HG02973 (cell line): ENCODE results near the gene RIC8B.

Experiments
- ATAC-seq: cut with Tn5 transposase; IDR thresholded peaks from one replicate; pipeline ENCODE4 v1.9.1; 2021; ENCODE audit warnings: moderate library complexity; ENCODE audit not compliant: unreplicated experiment

Gene RIC8B

DNA sequence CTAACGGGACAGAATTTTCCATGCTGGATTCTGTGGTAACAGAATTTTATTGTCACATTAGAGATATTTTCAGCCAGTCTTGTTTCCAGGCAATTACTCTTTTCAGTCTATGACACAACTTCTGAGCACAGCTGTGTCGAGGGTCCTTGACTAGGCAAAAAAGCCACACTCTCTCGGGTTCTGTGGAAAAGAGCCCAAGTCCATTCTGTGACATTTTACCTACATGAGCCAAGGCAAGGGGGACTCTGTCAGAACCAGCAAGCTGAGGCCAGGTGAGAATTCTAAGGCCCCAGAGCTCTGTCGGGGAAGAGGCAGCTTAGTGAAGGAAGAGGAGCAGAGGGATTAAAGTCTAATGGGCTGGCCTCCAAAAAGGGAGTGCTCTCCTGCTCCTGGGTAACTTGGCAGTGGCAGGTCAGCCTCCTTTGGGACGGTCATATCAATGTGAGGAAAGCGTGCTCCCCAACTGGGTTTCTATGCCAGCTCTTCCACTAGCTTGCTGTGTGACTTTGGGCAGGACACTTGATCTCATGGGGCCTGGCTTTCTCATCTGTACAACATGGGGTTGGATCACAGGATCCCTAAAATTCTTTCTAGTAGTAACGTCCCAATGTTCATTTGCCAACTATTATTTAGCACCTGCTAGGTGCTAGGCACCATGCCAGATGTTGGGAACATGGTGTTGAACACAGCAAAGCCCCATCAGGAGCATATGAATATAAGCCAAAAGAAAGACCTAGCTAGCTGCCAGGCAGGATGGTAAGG lies 16.0 kb upstream of the RIC8B start:
- ATAC-seq = no peak

- peak; percentile 18 for ATAC-seq
Observed at GRCh38 chr12:106759526-106760183, 14.8 kb upstream of the RIC8B start.

GRCh38 chr12:106760184-106760531 lies 14.3 kb upstream of the RIC8B start:
- peak; percentile 99 for ATAC-seq

- ATAC-seq = no peak
Observed at GRCh38 chr12:106764220-106764619, 10.3 kb upstream of the RIC8B start.

DNA sequence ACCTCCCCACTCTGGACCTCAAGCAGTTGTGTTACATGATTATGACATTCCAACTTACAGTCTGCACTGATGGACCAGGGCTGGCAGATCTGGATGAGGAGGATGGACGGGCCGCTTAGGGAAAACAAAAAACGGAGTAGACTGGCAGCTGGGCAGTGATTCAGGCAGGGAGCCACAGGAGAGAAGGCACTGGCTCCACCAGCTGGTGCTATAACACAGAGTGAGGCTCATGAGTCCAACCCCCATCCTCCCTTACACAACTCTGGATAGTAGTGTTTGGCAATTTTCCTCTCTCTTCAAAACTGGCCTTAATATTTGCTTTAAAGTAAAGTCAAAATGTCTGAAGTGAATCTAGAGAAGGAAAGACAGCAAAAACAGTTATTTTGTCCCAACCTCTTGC lies 9.7 kb upstream of the RIC8B start:
- ATAC-seq = no peak

DNA sequence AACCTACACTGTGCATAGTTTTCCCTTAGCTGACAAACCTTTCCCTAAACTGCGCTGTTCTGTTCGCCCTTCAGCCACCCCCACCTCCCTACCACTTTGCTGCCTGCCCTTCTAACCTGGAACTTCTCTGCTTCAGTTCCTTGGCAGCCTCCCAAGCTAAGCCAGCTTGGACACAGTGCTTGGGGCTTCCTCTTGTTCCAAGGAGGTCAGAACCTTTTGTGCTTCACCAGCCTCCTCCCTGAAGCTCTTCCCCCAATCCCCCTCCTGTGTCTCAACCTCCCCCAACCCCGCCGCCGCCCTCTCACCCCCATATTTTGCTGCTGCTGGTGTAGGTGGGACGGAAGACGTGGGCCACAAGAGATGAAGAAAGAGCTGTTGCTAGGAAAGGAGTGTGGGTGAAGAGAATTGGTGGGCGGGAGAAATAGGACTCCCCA lies 8.1 kb upstream of the RIC8B start:
- no peak for ATAC-seq

- no peak for ATAC-seq
Observed at GRCh38 chr12:106767206-106767605, 7.3 kb upstream of the RIC8B start.

DNA sequence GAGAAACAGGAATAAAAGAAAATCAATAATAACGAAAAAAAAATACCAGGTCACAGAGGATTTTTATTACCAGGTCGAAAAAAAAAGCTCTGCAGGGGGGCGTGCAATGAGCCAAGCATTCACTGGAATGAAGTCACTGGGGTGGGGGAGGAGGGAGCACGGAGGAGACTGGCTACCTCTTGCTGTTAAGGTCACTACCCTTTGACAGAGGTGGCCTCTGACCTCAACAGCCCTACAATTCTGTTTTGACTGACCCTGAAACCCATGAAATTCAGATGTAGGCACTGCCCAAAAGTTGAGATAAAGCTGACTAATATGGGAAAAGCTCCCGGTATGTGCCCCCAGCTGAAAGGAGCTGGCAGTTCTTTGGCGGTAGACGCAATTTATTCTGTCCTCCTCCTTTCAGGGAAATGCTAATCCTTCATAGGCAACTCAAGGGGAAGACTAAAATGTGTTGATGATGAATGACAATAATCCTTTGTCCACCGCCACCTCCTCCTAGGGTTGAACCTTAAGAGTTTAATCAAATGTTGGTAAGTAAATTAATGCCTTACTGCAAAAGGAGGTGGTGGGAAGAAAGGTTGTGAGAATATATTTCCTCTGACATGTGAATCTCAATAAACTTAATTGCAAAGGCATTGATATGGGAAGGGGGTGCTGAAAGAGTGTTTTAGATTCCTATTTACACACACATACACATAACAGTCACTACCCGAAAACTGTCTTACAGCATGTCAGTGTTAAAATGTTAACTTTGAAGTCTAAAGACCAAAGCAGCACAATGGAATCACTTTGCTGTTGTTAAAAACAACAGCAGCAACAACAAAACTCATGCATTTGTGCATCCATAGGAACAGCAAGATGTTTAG lies 6.3 kb upstream of the RIC8B start:
- ATAC-seq = no peak

DNA sequence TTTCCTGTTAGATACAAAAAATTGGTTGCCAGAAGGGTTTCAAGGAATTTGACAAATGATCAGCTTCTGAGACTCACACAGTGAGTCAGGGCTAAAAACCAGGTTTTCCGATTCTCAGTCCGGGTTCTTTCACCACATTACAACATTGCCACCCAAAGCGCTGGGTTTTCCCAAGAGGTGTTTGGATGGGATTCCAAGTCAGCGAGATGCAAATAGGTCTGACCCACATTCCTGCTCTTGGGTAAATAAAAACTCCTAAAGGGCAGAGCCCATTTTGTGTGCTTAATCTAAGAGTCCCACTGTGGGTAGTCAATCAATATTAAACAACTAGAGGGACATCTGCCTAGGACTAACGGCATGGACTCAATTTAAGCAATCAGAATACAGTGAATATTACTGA lies 5.4 kb upstream of the RIC8B start:
- no peak for ATAC-seq

- ATAC-seq = no peak
Observed at GRCh38 chr12:106769546-106769945, 4.9 kb upstream of the RIC8B start.

- no peak for ATAC-seq
Observed at GRCh38 chr12:106771425-106771824, 3.1 kb upstream of the RIC8B start.

- ATAC-seq = peak; percentile 1
Observed at GRCh38 chr12:106773286-106774004, 1.0 kb upstream of the RIC8B start.

DNA sequence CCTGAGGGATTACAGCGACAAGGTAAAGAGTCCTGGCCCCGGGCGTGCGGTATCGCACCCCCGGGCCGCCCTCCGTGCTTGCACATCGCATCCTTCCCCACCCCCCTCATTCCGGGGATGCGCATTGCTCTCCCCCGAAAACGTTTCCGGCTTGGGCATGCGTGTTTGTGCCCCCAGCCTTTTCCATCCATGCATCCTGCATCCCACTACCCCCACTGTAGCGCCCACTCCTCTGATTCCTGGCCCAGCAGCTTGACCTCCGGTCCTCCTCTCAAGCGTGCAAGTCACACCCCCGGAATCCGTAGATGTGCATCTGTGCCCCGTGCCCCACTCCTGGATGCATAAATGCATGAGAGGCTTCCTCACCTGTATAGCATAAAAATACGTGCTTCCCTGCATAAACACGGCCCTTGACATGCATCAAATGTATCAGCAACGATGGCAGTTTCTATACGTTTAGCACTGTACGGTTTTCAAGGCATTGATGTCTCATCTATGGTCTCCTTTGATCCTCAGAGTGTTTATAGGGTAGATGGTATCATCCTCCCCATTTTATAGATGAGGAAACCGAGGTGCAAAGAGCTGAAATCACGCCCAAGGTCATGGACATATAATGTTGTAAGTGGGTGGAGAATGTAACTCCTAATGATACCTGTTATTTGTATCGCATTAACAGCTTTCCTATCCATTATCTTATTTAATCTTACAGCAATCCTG lies 484 bp downstream of the RIC8B start:
- peak; percentile 5 for ATAC-seq

DNA sequence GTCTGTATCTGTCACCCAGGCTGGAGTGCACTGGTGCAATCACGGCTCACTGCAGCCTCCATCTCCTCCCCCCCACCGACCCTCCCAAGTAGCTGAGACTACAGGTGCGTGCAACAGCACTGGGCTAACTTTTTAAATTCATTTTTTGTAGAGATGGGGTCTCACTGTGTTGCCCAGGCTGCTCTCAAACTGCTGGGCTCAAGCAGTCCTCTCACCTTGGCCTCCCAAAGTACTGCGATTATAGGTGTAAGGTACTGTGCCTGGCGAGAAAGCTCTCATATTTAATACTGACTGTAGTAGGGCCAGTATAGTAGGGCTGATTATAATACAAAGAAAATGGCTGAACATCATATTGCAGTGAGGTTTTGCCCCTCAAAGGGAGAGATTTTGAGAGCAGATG lies 2.4 kb downstream of the RIC8B start:
- no peak for ATAC-seq

GRCh38 chr12:106780010-106780631 lies 5.6 kb downstream of the RIC8B start:
- no peak for ATAC-seq

DNA sequence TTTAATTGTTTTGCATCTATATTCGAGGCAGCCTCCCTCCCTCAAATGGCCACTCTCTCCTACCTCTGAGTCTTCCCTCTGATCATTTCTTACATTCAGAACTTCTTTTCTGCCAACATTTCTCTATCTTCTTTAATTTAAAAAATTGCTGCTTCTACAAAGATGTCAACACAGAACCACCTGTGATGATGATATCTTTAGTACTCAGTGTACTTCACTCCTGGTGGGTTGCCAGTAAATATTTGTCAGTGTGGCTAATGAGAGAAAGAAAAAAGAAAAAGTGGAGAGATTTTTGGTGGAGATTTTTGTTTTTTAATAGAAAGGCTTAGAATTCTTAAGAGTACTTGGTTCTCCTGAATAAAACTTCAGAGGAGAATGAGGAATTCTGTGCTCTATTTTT lies 8.1 kb downstream of the RIC8B start:
- no peak for ATAC-seq

GRCh38 chr12:106783515-106783914 lies 9.0 kb downstream of the RIC8B start:
- ATAC-seq = no peak

DNA sequence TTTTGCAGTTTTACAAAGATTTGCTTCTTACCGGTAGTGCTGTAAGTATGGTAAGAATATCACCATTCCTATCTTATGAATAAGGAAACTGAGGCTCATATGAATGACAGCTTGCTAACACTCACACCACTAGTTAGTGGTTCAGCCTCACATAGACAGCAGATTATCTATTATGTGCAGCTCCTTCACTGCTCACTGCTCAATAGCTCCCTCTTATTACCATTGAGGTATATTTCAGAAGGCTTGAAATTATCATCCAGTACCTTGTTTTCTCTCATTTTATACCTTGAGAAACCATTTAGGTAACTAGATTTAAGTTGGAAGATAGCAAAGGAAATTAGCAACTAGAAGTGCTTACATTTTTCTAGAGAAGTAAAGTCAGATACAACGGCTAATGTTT lies 15.5 kb downstream of the RIC8B start:
- no peak for ATAC-seq

DNA sequence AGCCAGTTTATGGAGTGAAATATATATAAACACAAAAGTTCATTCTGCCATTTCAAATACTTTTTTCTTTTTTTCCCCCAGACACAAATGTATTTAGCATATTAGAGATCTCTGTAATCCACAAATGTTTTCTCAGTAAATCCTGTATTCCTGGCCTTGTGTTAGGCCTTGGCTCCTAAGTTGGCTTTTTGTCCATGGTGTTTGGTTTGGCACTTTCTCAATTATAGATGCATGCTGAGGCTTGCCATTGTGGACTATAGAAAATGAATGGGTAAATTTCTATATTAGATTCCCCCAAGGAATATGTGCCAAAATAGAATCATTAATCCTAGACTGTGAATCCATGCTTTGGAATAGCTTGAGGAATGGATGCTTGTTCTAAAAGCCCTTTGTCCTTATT lies 17.0 kb downstream of the RIC8B start:
- ATAC-seq = no peak

- no peak for ATAC-seq
Observed at GRCh38 chr12:106794369-106794768, 19.9 kb downstream of the RIC8B start.
